GM18909 (cell line): ENCODE measurements around the gene RIPOR2.

Experiments
- ATAC-seq: cut with Tn5 transposase; IDR thresholded peaks from one replicate; pipeline ENCODE4 v1.9.1; 2021; ENCODE audit warnings: mild to moderate bottlenecking; ENCODE audit not compliant: unreplicated experiment, poor library complexity

Gene RIPOR2

DNA sequence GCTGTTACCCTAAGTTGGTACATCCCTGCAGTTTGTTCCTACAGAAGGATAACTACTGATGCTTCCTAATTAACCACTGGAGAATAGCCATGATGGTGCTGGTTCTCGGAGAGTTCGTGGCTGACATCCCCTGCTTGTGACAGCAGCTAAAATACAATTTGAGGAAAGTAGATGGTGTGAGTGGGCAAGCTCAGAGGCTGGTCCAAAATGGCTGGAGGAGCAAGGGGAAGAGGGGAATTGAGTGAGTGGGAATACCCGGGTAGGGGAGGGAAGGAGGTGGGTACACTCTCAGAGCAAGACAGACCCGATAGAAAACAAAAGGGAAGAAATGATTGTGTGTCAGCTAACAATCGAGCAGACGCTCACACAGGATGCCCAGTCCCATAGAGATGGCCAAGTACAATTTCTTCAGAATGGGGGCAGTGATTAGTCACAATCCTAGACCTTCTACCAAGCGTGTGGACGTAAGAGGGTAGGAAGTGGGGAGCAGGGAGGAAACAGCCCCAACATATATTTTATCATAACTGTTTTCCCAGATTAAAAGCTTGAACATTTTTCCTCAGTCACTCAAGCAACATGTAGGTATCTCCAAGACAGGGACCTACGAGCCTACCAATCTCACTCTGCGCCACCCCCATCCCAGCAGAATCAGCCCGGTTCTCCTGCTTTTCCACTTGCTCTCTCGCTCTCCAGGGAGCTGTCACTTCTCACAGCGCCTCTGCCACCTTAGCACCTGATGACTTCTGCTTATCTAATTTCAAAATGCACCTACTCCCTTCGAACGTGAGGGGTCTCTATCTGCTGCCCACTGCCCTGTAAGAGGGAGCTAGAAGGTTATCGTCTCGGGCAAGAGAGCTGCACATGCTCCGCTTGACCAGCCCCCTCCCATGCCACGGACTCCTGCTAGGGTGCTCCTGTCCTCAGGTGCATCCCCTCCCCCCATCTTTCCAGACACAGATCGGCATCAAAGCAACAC is 26.2 kb downstream of the RIPOR2 start:
- no peak for ATAC-seq

DNA sequence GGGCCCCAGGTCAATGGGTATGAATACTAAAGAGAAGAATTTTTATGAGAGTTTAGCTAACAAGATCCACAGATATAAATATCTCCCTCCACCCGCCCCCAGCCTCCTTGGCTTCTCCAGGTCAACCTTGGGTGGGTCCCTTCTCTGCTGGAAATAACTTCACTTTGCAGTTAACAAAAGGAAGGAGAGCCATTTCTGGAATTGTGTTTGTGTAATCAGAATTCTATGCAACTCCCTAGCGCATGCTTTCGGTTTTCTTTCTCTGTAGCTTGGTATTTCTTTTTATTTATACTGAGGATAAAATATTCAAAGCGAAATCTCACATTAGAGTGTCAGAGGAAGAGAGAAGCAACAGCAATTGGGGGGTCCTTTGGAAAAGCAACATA is 27.1 kb downstream of the RIPOR2 start:
- no peak for ATAC-seq

DNA sequence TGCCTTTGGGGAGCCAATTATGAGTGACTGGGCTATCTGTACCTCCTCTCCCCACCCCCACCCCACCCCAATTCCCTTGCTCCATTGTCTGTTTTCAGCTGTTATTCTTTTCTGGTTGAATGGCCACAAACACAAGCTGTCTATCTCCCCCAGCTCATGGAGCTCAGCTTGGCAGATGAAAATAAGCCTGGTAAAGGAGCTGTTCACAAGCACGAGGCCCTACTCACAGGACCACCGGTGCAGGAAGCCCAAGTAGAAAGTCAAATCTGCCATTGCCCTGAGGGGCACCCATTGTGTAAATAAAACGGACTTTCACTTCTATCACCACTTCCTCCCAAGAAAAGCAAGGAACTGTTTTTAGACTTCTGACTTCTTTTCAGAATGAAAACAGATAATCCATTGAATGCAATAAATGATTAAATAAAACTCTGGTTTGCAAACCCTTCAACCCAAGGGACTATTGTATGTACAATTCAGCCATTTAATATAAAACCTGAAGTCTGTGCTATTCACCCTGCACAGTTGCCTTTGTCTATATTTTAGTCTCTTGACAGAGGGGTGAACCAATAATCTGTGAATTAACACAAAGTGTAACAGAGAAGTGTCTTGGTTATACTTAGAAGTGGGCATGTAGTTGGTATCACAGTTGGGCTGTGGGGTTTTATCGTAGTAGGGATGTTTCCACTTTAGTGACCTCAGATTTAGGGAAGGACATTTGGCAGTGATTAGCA is 27.7 kb downstream of the RIPOR2 start:
- no peak for ATAC-seq

DNA sequence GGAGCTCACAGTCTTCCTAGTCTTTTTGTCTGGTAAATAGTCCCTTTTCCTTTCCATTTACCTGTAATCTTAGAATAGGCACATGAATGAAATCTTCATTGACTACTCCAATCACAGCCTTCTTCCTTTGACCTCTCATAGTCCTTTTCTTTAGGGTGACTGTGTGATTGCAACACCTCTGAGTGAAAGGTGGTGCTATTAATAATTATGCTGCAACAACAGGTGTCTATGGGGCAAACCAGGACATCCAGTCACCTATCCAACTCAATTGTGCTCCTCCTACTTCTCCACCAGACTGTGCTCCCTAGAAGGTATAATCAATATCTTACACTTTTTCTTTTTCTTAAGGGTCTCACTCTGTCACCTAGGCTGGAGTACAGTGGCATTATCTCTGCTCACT is 29.4 kb downstream of the RIPOR2 start:
- ATAC-seq = no peak

DNA sequence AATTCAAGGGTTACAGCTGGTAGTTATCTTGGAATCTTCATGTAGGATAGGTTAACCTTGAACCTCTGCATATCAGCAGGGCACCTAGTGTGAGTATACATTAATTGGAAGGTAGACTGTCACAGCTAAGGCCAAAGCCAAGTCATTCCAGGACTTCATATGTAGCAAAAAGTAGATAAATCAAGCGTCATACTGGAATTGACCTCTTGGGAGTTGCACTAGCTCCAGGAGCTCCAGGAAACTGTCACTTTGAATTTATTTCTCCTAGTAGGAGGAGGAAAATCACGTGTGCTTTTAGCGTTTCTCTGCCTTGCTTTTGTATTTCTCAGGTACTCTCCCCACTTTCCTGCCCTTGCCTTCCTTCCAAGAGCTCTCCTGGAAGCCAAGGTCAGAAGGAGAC is 30.3 kb downstream of the RIPOR2 start:
- no peak for ATAC-seq

DNA sequence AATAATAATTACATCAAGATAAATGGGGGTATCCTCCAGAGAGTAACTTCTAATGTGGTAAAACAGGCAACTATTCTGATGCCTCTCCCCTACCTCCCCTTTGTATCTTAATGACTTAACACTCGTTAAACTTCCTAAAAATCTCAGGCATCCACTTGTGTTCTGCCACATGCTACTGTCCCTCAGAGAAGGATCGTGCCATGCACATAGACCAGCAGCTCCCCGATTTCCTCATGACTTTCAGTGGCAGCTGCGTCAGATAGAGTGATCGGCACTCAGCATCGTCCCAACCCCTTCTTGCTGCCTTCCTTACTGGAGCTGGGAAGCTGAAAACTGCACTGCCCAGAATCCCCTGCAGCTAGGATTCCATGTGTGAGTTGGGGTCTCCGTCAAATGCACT is 32.1 kb downstream of the RIPOR2 start:
- no peak for ATAC-seq

DNA sequence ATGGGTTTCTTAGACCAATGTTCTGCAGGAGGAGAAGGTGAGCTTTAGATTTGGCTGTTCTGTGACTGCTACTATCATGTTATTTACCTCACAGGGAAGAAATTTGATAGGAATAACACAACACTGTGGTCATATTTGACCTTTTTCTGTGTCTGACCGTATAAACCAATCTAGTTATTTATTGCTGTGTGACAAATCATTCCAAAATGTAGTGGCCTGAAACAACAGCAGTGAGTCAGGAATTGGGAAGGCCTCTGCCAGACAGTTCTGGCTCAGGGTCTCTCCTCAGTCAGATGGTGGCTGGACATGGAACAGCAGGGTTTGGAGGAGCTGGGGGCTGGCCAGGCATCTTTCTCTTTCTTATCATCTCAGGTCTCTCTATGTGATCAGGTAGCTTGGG is 33.0 kb downstream of the RIPOR2 start:
- ATAC-seq = no peak

DNA sequence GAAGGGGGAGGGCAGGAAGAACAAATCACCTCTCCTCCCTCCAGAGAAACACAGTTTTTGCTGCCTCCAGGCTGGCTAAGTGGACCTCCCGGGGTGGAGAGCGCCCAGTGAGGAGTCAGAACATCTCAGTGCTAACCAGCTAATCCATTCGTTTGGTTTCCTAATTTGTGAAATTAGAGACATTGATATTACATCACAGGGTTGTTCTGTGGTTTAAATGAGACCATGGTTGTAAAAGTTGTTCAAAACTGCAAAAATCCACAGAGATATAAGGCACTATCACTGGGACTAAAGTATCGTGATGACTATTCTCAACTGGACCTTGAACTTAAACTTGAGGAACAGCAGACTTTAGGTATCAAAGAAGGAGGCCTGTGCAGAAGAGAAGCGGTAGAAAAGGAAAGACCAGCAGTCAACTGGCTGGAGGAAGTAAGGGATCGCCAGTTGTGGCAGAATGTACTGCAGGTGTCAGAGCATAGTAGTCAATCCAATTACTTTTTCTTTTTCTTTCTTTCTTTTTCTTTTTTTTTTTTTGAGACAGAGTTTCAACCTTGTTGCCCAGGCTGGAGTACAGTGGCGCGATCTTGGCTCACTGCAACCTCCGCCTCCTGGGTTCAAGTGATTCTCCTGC is 33.9 kb downstream of the RIPOR2 start:
- ATAC-seq = no peak

DNA sequence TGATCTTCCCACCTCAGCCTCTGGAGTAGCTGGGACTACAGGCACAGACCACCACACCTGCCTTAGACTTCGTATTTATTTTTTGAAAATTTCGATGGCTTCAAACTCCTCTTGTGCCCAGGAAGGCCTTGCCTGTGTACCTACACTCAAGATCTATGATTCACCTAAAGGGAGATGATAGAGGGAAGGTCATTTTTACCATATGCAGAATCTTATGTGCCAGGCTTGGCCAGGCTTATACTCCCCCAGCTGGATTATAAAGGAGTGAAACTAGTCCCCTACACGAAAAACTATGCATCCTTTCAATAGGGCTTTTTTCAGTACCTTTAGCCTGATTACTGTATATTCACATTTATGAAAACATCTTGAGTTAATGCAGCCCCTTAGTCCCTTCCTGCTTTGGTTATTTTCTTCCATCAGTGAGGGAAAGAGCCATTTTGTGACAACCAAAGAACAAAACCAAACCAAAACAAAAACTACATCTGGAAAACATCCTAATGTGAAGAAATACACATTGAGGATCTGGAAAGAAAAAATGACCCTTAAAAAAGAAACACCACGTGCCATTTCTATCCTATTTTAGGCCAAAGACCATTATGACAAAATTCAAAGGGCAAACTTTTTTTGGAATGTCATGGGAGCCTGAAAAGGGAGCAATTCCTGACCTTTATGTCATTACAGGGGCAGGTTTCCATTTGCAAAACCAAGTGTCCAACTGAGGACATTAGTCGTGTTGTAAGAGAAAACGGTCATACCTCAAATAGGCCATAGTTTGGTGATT is 34.7 kb downstream of the RIPOR2 start:
- ATAC-seq = no peak

DNA sequence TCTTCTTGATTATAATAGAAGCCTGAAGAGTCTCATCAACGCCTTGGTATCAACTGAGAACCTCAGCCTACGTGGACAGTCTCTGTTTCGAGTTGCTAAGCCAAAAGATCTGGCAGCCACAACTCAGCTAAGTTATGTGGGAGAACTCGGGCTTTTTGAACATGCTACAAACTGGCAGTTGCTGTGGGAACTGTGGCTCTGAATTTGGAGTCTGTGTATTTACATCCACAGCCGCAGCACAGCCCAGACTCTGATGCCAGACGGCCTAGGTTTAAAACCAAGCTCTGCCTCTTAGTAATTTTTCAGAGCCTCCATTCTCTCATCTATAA is 35.8 kb downstream of the RIPOR2 start:
- no peak for ATAC-seq

DNA sequence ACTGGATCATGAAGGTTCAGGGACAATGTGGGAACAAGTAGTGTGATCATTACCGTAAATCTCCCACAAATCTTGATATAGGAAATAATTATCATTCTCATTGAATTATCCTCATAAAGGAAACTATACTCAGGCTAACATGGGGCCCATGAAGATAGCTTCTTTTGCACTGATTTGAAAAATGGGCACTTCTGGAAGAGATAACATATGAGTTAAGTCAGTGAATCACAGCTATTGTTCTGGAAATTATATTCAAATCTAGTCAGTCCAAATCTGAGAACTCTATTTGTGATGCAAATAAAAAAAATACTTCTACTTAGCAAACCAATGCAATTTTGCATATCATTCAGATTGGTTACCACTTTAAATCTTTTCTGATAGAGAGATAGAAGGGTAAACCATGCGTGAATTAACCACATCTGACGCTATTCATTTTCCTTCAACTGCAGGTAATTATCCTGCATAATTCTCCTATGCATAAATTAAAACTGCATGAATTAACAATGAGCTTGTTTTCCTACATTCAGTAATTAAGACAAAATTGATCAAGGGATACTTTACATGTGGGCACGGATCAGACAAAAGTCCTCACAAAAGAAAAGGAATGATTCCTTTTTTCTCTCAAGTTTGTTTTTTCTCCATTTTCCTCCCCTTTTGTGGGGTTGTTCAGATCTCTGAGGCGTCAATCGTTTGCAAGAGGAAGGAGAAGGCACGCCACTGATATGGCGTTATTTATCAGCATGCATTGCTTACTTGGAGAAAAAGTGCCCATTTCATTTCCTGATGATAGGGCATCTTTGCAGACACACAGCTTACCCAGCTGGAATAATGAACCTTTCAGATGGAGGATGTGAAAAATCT is 36.4 kb downstream of the RIPOR2 start:
- ATAC-seq = no peak

DNA sequence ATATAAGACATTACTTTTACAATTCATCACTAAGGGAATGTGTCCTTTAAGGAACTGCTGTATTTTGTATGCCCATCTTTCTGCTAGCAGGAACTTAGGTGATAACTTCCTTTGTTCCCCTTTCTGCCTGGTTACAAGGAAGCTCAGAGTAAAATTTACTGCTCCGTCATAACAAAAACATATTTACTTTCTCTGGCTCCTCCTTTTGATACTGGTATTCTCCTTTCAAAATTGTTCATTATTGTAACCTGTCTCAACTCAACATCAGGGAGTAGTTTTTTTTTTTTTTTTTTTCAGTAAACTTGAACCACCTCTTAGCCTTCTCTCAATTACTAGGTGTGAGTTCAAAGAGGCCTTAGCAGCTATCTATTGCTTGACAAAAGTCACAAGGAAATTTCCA is 37.1 kb downstream of the RIPOR2 start:
- no peak for ATAC-seq

DNA sequence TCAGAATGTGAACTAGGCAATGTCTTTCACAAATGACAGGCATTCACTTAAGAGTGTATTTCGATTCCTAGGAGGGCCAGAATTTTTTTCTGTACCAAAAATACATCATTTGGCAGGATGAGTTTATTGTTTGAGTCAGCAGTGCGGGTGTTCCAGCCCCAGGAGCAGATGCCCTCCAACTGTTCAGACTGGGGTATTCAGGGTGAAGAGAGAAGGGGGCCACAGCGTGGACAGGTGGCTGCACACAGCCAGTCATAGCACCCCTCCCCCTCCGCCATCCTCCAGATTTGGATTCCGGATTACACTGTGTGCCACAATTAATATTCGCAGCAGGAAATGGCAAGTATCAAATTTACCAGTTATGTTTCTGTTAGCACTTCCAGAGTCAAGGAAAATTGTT is 38.6 kb downstream of the RIPOR2 start:
- no peak for ATAC-seq

DNA sequence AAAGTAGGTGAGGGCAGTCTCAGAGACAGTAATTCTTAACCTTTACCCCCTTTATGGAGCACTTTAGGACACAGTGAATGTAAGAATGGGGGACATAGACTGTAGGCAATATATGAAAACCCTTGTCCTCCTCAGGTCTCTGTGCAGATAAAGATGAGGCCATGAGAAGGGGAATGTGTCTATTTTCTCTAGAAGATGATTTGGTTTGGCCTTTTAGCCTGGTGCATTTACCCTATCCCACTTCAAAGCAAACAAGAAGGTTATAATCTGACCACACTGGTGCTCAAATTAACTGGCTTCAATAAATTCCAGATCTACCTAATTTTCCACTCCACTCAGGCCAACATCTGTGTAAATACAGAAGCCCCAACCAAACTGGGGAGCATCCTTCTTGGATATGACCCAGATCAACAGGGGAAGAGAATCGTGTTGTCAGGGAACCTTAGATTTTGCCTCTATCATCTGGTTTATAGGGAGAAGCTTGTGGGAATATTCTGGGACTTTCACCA is 42.4 kb downstream of the RIPOR2 start:
- ATAC-seq = no peak

DNA sequence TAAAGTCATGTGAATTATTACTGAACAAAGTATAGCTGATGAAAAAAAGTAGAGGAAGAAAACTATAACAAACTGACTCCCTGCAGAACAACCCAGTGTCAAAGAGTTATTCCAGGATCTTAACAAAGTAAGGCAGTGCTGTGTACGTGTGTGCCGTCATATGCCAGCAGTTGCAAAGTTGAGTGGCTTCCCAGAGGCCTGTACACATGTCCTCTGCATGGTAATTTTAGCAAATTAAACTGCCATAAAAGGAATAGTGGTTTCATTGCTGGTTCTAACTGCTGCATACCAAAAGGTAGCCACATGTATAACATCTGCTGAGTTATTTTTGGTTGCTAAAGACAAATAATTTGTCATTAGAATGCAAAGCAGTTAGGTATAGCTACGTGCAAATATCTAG is 44.8 kb downstream of the RIPOR2 start:
- peak; percentile 41 for ATAC-seq

DNA sequence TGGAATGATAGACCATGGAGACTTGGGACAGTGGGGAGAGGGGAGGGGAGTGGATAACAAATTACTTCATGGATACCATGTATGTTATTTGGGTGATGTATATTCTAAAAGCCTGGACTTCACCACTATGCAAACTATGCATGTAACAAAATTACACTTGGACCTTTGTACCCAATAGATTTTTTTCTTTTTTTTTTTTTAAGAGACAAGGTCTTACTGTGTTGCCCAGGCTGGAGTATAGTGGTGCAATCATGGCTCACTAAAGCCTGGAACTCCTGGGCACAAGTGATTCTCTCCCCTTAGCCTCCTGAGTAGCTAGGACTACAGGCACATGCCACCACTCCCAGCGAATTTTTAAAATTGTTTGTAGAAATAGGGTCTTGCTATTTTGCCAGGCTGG is 45.3 kb downstream of the RIPOR2 start:
- ATAC-seq = no peak

DNA sequence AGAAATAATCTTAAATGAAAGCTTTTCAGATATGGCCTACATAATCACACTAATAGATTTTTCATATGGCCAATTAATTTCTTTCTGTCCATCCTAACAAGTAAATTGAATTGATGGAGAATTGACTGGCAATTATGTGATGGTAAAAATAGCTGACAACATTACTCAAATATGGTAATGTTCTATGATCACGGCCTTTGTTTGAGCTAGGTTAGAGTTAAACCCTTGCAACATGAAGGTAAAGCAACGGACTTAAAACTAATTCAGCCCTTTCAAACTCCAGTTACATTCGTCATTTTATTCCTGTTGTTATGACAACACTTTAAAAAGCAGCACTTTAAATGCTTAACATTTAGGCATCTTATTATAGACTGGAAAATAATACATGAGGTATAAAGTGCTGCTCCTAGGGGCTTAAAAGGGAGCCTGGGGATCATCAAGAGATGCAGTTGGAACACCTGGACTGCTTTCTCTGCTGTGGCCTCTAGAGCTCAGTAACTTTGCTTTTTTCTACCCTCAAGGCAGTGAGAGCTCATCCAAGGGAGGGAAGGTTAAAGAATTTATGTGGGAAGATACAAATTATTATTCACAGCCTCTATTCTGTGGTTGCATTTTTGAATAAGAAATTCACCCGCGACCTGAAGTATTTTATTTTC is 46.9 kb downstream of the RIPOR2 start:
- no peak for ATAC-seq

DNA sequence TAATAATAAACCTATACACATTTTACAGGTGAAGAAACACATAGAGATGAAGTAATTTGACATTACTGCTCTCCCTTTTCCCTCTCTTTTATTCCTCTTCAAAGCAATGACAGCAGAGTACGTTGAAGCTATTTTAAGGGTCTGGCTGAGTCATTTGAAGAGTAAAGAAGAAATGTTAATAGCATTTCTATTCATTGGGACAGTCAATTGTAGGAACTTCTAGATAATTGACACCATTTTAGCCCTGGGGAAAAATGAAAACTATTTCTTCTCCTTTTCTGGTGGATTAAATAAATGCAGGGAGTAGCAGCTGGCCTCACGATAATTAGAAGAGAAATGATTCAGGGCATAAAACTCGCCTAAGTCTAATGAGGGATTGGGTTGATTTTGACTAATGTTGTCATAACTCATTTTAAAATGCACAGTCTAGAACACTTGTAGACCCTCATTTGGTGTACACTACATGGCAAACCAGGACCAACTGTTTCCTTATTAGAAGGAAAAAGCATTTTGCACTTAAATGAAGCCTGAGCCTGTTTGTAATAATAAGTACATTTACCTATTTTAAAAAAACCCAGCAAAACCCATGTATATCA is 48.1 kb downstream of the RIPOR2 start:
- no peak for ATAC-seq

DNA sequence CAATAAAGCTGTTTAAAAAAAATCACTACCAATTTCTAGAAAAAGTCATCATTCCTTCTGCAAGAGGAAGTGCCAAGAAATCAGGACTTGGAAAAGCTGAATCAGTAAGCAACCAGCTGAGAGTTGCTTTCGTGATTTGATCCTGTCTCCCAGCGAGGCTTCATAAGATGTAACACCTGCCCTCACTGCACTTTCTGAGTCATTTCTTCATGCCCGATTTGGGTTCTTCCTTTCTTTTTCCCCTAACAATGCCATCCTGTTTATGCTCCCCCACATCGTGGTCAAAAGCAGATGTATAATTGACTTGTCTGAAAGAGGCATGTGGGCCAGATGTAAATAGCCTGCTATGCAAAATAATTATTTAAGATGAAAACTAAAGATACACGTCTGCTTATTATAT is 52.1 kb downstream of the RIPOR2 start:
- peak; percentile 80 for ATAC-seq
